OCI-LY7 (cell line): ENCODE results near the gene LAMTOR4. TPM values are rescaled to one million over a fixed set of nuclear protein-coding genes. Genes with fewer than 3 reads are reported as not detected.
A peak's percentile ranks its signal among the peaks of the same experiment; 100 is the strongest.

Source experiments
- BruUV-seq: library from RNA; stranded (reverse); fragments of 400-500 nt; replicated peaks from 2 replicates; lab custom pipeline; 2021; lab: Mats Ljungman, UMichigan
- CTCF ChIA-PET: fragments of 300-600 bp; sonication (Branson Sonifier 250); formaldehyde crosslinking; loops from one replicate; lab custom pipeline; 2022; ENCODE audit warnings: antibody characterized with exemption; ENCODE audit not compliant: unreplicated experiment; lab: Charles Lee
- POLR2A ChIA-PET: fragments of 300-600 bp; sonication (Branson Sonifier 250); formaldehyde crosslinking; loops from one replicate; lab custom pipeline; 2022; ENCODE audit warnings: antibody characterized with exemption; lab: Charles Lee
- DNase-seq: peaks from one replicate; pipeline ENCODE4 v3.0.0-alpha.2; 2015; ENCODE audit warnings: low spot score
- H2AFZ ChIP-seq: fragments of 200-600 bp; sonication (generic), shearing (Covaris generic); 2 replicates; pipeline ENCODE4 v1.6.1; 2014; ENCODE audit warnings: mild to moderate bottlenecking, antibody characterized with exemption, low read length, moderate library complexity
- H3K27ac ChIP-seq: fragments of 200-600 bp; sonication (generic); 2 replicates; pipeline ENCODE4 v1.5.1; 2014; ENCODE audit warnings: mixed run types, low read depth, mild to moderate bottlenecking, moderate library complexity, low read length, inconsistent platforms; ENCODE audit not compliant: poor library complexity, severe bottlenecking
- H3K36me3 ChIP-seq: fragments of 200-600 bp; sonication (generic); 2 replicates; pipeline ENCODE4 v1.6.1; 2014; ENCODE audit warnings: mild to moderate bottlenecking, antibody characterized with exemption, low read length, moderate library complexity, mixed read lengths; ENCODE audit not compliant: insufficient read depth
- H3K4me1 ChIP-seq: fragments of 200-600 bp; sonication (generic); 2 replicates; pipeline ENCODE4 v1.5.1; 2014; ENCODE audit warnings: mild to moderate bottlenecking, low read length; ENCODE audit not compliant: insufficient read depth, poor library complexity, severe bottlenecking
- H3K4me2 ChIP-seq: fragments of 200-600 bp; sonication (generic); 2 replicates; pipeline ENCODE4 v1.6.1; 2014; ENCODE audit warnings: mild to moderate bottlenecking, low read length
- H3K4me3 ChIP-seq: fragments of 200-600 bp; sonication (generic); 2 replicates; pipeline ENCODE4 v1.5.1; 2014; ENCODE audit warnings: mild to moderate bottlenecking, low read depth, low read length; ENCODE audit not compliant: poor library complexity, severe bottlenecking
- H3K79me2 ChIP-seq: fragments of 200-600 bp; sonication (generic); 2 replicates; pipeline ENCODE4 v1.6.1; 2016; ENCODE audit warnings: low read depth, mild to moderate bottlenecking, low read length, moderate library complexity, mixed read lengths; ENCODE audit not compliant: insufficient read depth
- H3K9me2 ChIP-seq: fragments of 200-600 bp; sonication (generic); 2 replicates; pipeline ENCODE4 v1.6.1; 2016; ENCODE audit warnings: mild to moderate bottlenecking, low read length, mixed read lengths; ENCODE audit not compliant: insufficient read depth
- H3K9me3 ChIP-seq: fragments of 200-600 bp; sonication (generic); 2 replicates; pipeline ENCODE4 v1.6.1; 2014; ENCODE audit warnings: mild to moderate bottlenecking, mixed run types, low read length, mixed read lengths
- H4K20me1 ChIP-seq: fragments of 200-600 bp; sonication (generic); 2 replicates; pipeline ENCODE4 v1.6.1; 2014; ENCODE audit warnings: mild to moderate bottlenecking, antibody characterized with exemption, low read length, moderate library complexity, mixed read lengths; ENCODE audit not compliant: insufficient read depth
- CTCF ChIP-seq: fragments of 200-600 bp; sonication (generic); conservative IDR thresholded peaks from 2 replicates; pipeline ENCODE4 v1.5.1; 2014; ENCODE audit warnings: mild to moderate bottlenecking, antibody characterized with exemption, low read length, moderate library complexity, mixed read lengths
- EZH2phosphoT487 ChIP-seq: fragments of 200-600 bp; sonication (generic); IDR thresholded peaks from 2 replicates; pipeline ENCODE4 v1.6.1; 2018; ENCODE audit warnings: low read depth, borderline replicate concordance, mild to moderate bottlenecking, mixed run types, antibody characterized with exemption, low read length, moderate library complexity, mixed read lengths
- intact Hi-C: fragments of 100-400 bp; cut with micrococcal nuclease; formaldehyde crosslinking; loops from one replicate; pipeline ENCODE4 v1.10.0; 2022; ENCODE audit not compliant: unreplicated experiment
- total RNA-seq, 2 experiments: library from RNA; depleted of rRNA in 1 of 2; stranded (reverse); fragments of >200 nt in 1 of 2; shearing (Covaris generic) in 1 of 2; gene quantifications; 2 replicates each; pipeline ENCODE4 v1.2.3, GENCODE V29; 2014 to 2022

LAMTOR4 gene
- total RNA-seq, 2 experiments from 2014 or later, result 237 to 243 TPM

GRCh38 chr7:100137851-100138760 is 10.6 kb upstream of the LAMTOR4 start:
- TF ChIP-seq CTCF (no peak), EZH2phosphoT487 (no peak)
- Histone ChIP-seq H3K4me2 (peak overlapping the region; percentile 55), H3K79me2 (no peaks in the 10 kb centered on the region), H3K4me3 (peak overlapping the region; percentile 40), H3K9me3 (no peaks in the 10 kb centered on the region), H3K36me3 (no peaks in the 10 kb centered on the region), H3K9me2 (no peaks in the 10 kb centered on the region), H3K27ac (peak overlapping the region; percentile 71), H4K20me1 (no peaks in the 10 kb centered on the region), H2AFZ (peak overlapping the region; percentile 70), H3K4me1 (peaks cover 35% of the 10 kb centered on the region)
- intact Hi-C loops, result loop anchor here (10.0 kb wide), 1 partner anchor 207 kb away; no protein-coding TSS in a partner anchor
- POLR2A ChIA-PET, result interaction anchor here (0.8 to 2.4 kb wide), 7 partner anchors 9 to 82 kb away, joined by 3 to 34 read pairs (median 5); partner anchors contain the start of gene LAMTOR4
- DNase-seq, result peak; percentile 84
- CTCF ChIA-PET, result interaction anchor here (0.6 to 0.7 kb wide), 2 partner anchors 11 to 33 kb away, joined by 3 to 4 read pairs; partner anchors contain the start of gene LAMTOR4
- TSS peak; percentile 80 for BruUV-seq

- CTCF ChIA-PET, result no interaction called here
- H3K79me2 ChIP-seq, result no peaks in the 10 kb centered on the region
- no peaks in the 10 kb centered on the region for H3K36me3 ChIP-seq
- H3K9me2 ChIP-seq, result no peaks in the 10 kb centered on the region
- H3K4me1 ChIP-seq, result peaks cover 38% of the 10 kb centered on the region
- intact Hi-C loops, result no loop called here
- no peak overlapping the region for H3K4me3 ChIP-seq
- no peak overlapping the region for H3K27ac ChIP-seq
- no peaks in the 10 kb centered on the region for H3K9me3 ChIP-seq
- no peak for DNase-seq
- BruUV-seq, result no TSS peak
- no peaks in the 10 kb centered on the region for H4K20me1 ChIP-seq
- POLR2A ChIA-PET, result interaction anchor here (1.0 to 1.8 kb wide), 5 partner anchors 13 to 61 kb away, joined by 3 to 7 read pairs (median 4); partner anchors contain the start of genes AP4M1 and MCM7
- TF ChIP-seq CTCF, result no peak
- TF ChIP-seq EZH2phosphoT487, result no peak
- H2AFZ ChIP-seq, result peak overlapping the region; percentile 72
- peak overlapping the region; percentile 8; the same call in 1 of the 2 replicates for H3K4me2 ChIP-seq
Measured at GRCh38 chr7:100141555-100141949, 7.2 kb upstream of the LAMTOR4 start.
